Right cardiac atrium (tissue), 5 donors: ENCODE data around the gene ARHGAP24. TPM values are rescaled to one million over a fixed set of nuclear protein-coding genes. Genes with fewer than 3 reads are reported as not detected.
"Not testable (repeated sequence)": the region's sequence is repeated elsewhere in the genome, so short reads cannot be mapped to it uniquely, and the experiment has no call there.

Source experiments
- ATAC-seq, 2 donors: fragments of 200-7000 bp; cut with Tn5 transposase; one replicate each; pipeline versions ENCODE4 v1.8.0 to v1.9.1; 2020; ENCODE audit warnings: moderate library complexity in 2 of 2, mild to moderate bottlenecking in 1 of 2
- DNase-seq, 3 donors: peaks; one replicate each; pipeline ENCODE4 v3.0.0-alpha.2; 2020
- H3K27ac ChIP-seq: one replicate; pipeline ENCODE4 v1.5.1; 2013; ENCODE audit warnings: mild to moderate bottlenecking, low read length, control low read depth, moderate library complexity
- H3K27me3 ChIP-seq: one replicate; pipeline ENCODE4 v1.6.1; 2013; ENCODE audit not compliant: control insufficient read depth, insufficient read depth
- H3K4me1 ChIP-seq: one replicate; pipeline ENCODE4 v1.6.1; 2013; ENCODE audit warnings: low read length; ENCODE audit not compliant: control insufficient read depth, insufficient read depth
- H3K4me3 ChIP-seq: one replicate; pipeline ENCODE4 v1.5.1; 2013; ENCODE audit warnings: low read length, control low read depth
- H3K9me3 ChIP-seq: one replicate; pipeline ENCODE4 v1.6.1; 2013; ENCODE audit warnings: low read length; ENCODE audit not compliant: control insufficient read depth
- WGBS: extraction: QIAGEN DNeasy Blood & Tissue Kit; methylation state at CpG from one replicate; pipeline ENCODE4 v1.1.7; 2013; 5-methylcytosine and 5-hydroxymethylcytosine counted together
- intact Hi-C, 4 donors: fragments of 100-400 bp; cut with DNase I; formaldehyde crosslinking; loops; one replicate each; pipeline versions ENCODE4 v1.11.0 to v1.14.0; 2022 to 2023
- polyA plus RNA-seq: library from polyadenylated mRNA; stranded (reverse); fragments of 200-250 nt; gene quantifications from one replicate; pipeline ENCODE4 v1.2.3, GENCODE V29; 2013
- total RNA-seq, 4 donors: library from RNA; stranded (reverse); fragmentation: NEBNext Ultra II Directional; extraction: Animal tissue kit (Norgen Biotek cat#: 25700); gene quantifications; one replicate each; pipeline ENCODE4 v1.2.1, GENCODE V29; 2021
- donor health status: healthy with polysubstance abuse.
- donor health status: DM: no; HTN: yes; CAD: no.
- donor health status: DM: no; HTN: no; CAD: no.
- donor health status: DM: no; HTN: yes; CAD: no; lungs with severe emphysema.
- donor health status: DM: yes; HTN: yes; CAD: no.

The ARHGAP24 gene
- total and polyA plus RNA-seq, 5 donors = 16.7 to 49.3 (median 36.7) TPM

DNA sequence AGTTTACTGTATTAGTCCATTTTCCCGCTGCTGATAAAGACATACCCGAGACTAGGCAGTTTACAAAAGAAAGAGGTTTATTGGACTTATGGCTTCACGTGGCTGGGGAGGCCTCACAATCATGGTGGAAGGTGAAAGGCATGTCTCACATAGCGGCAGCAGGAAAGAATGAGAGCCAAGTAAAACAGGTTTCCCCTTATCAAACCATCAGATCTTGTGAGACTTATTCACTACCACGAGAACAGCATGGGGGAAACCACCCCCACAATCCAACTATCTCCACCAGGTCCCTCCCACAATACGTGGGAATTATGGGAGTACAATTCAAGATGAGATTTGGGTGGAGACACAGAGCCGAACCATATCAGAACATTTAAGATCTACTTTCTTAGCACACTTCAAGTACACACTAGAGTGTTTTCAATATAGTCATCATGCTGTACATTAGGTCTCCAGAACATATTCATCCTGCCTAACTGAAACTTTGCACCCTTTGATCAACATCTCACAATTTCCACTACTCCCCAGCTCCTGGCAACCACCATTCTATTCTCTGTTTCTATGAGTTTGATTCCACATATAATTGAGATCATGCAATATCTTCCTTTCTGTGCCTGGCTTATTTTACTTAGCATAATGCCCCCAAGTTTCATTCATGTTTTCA lies 341.0 kb downstream of the ARHGAP24 start:
- Histone ChIP-seq H3K9me3 (no peaks in the 10 kb centered on the region), H3K4me3 (no peak overlapping the region), H3K27ac (no peak overlapping the region), H3K4me1 (peaks cover 2% of the 10 kb centered on the region), H3K27me3 (no peaks in the 10 kb centered on the region)
- ATAC-seq (no peak), DNase-seq (no peak)
- WGBS = 87% methylated on average over 7 of the region's 7 CpGs
- intact Hi-C loops = no loop called here

DNA sequence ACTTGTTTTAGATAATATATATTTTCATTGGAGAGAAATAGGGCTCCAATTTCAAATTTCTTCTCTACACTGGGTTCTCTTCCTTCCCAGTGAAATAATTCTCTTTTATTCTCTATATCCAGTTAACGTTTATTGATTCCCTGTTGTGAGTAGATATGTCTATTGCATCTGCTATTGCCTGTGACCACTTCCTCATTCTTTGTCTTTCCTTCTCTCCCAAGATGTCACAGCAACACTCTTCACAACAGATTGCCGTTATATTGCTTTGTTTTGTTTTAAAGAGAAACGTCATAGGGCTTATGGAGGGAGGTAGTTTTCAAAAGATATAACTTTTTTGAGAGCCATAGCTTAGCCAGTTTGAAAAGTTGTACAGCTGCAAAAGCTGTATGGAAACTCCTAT lies 343.8 kb downstream of the ARHGAP24 start:
- H3K27ac ChIP-seq = no peak overlapping the region
- WGBS = 65% methylated on average over 3 of the region's 3 CpGs
- no peak for ATAC-seq

DNA sequence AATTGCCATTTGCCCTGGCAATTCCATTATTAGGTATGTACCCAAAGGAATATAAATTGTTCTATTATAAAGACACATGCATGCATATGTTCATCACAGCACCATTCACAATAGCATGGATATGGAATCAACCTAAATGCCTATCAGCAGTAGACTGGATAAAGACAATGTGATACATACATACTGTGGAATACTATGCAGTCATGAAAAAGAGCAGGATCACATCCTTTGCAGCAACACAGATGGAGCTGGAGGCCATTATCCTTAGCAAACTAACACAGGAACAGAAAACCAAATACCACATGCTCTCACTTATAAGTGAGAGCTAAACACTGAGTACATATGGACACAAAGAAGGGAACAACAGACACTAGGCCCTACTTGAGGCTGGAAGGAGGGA lies 345.2 kb downstream of the ARHGAP24 start:
- H3K27me3 ChIP-seq, ATAC-seq, H3K27ac ChIP-seq, intact Hi-C loops, H3K4me3 ChIP-seq, H3K4me1 ChIP-seq, DNase-seq, H3K9me3 ChIP-seq: not testable (repeated sequence)

More for the DNA sequence above, 343.8 kb downstream of the ARHGAP24 start:
- peaks cover 3% of the 10 kb centered on the region for H3K4me1 ChIP-seq
- intact Hi-C loops = no loop called here
- no peak overlapping the region for H3K4me3 ChIP-seq
- no peaks in the 10 kb centered on the region for H3K27me3 ChIP-seq
- no peak for DNase-seq
- H3K9me3 ChIP-seq = no peaks in the 10 kb centered on the region

DNA sequence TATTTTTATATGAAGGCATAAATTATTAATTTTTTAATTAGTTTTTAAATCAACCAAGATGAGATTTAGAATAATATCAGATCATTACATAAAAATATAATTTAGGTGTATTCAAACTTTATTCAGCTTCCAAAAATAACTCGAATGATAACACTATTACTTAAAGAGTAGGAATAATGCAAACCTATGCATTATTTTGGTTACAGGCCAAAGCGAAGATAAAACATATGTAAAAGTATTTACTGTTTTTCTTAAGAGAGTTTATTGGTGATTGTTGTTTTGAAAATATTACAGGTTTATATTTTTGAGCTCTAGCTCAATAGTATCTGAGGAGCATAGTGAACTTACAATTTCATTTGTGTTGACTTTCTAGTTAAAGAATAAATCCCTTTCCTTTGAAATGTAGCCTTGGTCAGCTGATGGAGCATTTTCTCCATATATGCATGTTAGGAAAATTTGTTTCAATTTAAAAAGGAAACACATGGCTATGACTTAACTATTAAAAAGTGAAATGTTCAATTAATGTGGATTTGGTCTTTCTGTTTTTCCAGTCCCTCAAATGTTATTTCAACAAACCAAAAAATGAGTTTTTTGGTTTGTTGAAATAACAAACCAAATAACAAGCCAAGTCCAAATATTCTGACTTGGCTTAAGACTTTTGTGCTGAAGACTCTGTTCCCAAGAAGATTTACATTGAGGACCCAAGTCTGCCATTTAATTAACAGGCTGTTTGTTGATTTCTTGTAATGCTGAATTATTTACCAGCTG lies 346.9 kb downstream of the ARHGAP24 start:
- Histone ChIP-seq H3K27ac (no peak overlapping the region), H3K4me1 (peaks cover 6% of the 10 kb centered on the region), H3K9me3 (no peaks in the 10 kb centered on the region), H3K4me3 (no peak overlapping the region), H3K27me3 (no peaks in the 10 kb centered on the region)
- WGBS = 95% methylated on average over 2 of the region's 2 CpGs
- intact Hi-C loops = no loop called here
- ATAC-seq (no peak), DNase-seq (no peak)

DNA sequence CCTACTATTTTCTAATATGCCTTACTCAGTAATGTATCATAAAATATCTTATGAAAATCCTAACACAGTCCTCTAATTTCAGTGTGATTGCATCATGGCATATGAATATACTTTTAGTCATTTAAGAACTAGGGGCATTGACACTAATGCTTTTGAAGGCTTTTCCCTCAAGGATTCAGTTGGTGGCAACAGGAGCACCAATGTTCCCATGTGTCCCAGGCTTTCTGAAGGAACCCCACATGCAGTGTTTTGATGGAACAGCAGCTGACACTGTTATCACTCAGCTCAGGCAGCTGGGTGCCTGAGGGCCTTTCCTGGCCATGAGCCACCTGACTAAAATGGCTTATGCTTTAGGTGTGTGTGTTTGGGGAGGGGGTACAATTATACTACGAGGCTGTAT lies 348.3 kb downstream of the ARHGAP24 start:
- DNase-seq (peak; percentile 18 to 49 (median 49)), ATAC-seq (peak; percentile 45 to 56)
- Histone ChIP-seq H3K4me3 (no peak overlapping the region), H3K4me1 (peaks cover 6% of the 10 kb centered on the region), H3K9me3 (no peaks in the 10 kb centered on the region), H3K27ac (no peak overlapping the region), H3K27me3 (no peaks in the 10 kb centered on the region)
- WGBS = 32% methylated on average over 1 of the region's 1 CpG
- intact Hi-C loops = no loop called here

DNA sequence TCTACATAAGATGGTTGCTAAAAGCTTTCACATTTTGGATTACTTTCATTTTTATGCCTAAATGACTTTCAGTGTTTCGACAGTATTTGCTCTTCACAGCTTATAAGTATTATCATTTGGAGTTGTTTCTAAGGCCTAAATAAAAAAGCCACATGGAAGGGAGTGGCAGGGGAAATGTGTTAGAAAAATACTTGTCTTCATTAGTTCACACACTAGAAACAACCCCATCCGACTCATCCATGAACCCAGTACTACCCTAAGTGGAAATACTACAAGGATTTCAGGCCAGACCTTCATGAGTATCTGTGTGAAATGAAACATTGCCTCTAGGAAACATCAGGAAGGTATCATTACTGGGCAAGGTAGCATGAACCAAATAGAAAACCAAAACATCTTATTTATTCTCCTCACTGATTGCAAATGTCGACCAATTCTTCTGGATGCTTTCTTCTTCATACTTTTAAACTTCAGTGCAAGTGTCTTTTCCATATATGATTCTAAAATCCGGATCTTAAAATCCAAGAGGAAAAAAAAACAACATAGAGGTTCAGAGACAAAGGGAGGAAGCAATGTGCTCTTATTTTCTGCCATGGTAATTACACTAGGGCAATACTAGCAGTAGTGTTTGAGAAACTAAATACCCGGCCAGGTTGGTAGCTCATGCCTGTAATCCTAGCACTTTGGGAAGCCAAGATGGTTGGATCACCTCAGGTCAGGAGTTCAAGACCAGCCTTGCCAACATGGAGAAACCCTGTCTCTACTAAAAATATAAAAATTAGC lies 349.4 kb downstream of the ARHGAP24 start:
- ATAC-seq (no peak), DNase-seq (no peak)
- Histone ChIP-seq H3K27me3 (no peaks in the 10 kb centered on the region), H3K4me3 (no peak overlapping the region), H3K4me1 (peaks cover 6% of the 10 kb centered on the region), H3K9me3 (no peaks in the 10 kb centered on the region), H3K27ac (no peak overlapping the region)
- 64% methylated on average over 5 of the region's 5 CpGs for WGBS
- intact Hi-C loops = no loop called here

DNA sequence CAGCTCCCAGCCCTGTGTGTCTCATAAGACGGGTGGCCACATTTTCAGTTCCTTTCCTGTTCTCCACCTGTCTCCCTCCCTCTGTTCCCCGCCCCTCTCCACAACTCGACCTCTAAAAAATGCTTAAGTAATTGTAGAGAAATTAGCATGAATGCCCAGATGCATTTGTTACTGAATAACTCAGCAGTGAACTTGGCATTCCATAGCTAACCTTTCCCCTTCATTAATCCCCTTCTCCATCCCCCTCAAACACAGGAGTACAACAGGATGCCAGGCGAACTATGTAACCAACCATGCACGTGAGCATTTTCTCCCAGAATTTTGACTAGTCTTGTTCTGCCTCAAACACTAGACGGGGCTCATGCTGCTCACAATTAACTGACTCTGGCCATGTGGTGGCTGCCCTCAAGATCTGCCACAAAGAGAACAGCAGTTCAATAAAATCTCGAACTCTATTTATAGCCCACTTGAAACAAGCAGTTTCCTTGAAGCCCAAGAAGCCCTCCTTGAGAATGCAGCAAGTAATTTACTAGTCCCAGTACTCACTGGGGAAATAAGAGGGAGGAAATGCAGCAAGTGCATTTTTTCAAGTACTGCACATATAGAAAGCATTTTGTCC lies 351.2 kb downstream of the ARHGAP24 start:
- H3K9me3 ChIP-seq = no peaks in the 10 kb centered on the region
- no peak overlapping the region for H3K27ac ChIP-seq
- no peak overlapping the region for H3K4me3 ChIP-seq
- DNase-seq = peak in 2 of 3 donors; percentile 34 to 46
- peak; percentile 47 to 53 for ATAC-seq
- intact Hi-C loops = no loop called here
- H3K27me3 ChIP-seq = no peaks in the 10 kb centered on the region
- 36% methylated on average over 7 of the region's 7 CpGs for WGBS
- peaks cover 6% of the 10 kb centered on the region for H3K4me1 ChIP-seq

DNA sequence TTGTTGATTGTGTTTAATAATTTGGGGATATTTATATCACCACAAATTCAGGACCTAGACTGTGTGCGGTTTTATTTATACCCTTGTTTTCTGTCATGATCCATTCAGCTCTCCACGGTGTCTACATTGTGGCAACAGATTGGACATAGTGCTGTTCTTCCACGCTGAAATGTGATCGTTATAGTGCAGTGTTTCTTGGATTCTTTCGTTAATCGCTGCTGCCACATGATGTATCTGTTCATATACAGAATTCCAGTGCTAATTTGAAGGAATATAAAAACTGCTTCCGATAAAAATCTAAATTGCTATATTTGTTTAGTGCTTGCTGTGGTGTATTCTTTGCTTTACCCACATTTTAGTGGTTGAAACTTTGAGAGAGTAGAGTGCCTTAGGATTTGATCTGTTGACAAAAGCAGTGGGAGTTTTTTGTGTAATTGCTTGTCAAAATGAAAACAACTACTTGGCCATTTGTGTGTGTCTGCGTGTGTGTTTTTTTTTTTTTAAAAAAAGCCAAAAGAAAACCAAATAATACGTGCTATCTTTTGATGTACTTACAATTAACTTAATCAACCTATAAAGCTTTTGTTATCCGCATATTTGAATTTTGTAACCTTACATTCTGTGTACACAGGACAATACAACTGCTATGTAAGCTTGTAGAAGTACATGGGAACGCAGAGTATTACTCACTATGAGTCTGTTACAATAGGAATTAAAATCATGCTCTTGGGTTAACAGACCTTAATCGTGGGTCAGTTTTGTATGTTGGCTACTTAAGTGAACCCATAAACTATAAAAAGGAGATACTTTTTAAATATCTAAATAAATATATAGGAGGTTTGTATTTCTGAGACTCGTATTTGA lies 353.3 kb downstream of the ARHGAP24 start:
- peak overlapping the region; percentile 41 for H3K4me3 ChIP-seq
- no peak for DNase-seq
- 42% methylated on average over 13 of the region's 13 CpGs for WGBS
- intact Hi-C loops = no loop called here
- H3K27me3 ChIP-seq = no peaks in the 10 kb centered on the region
- peak; percentile 55 to 60 for ATAC-seq
- H3K27ac ChIP-seq = peak overlapping the region; percentile 91
- H3K9me3 ChIP-seq = no peaks in the 10 kb centered on the region
- peaks cover 8% of the 10 kb centered on the region for H3K4me1 ChIP-seq

DNA sequence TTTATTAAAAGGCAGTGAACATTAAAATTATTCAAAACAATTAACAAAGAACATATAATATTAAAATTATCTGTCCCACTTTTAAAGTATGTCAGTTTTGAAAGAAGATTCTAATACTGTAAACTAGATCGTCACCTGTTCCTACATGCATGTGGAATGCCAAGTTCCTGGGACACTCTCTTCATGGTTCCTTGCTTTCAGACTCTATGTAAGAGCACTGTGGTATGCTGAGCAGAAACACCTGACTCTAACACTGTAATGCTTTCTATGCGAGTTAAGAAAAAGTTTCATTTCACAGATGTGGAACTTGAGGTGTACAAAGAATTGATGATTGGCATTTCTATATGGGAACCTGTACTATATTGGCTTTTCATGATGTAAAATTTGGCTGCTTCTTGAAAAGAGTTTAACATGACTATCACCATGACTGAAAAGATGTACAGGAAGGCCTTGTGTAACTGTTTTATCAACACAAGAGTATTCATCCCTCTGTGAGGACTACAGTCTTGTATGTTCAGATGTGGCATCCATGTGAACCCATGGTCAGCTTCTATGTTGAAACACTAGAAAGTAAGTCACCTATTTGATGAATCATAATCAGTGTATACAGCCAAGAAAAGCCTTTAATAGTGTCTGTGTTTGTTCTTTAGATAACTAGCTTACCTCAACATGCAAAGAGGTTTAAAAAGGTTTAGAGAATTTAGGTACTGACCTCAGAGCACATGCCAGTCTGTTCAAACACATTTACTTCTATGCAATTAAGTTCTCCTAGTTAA lies 354.5 kb downstream of the ARHGAP24 start:
- Histone ChIP-seq H3K27ac (no peak overlapping the region), H3K4me3 (no peak overlapping the region), H3K27me3 (no peaks in the 10 kb centered on the region), H3K4me1 (peaks cover 6% of the 10 kb centered on the region), H3K9me3 (no peaks in the 10 kb centered on the region)
- DNase-seq = no peak
- WGBS = 67% methylated on average over 2 of the region's 2 CpGs
- ATAC-seq = no peak
- intact Hi-C loops = no loop called here

DNA sequence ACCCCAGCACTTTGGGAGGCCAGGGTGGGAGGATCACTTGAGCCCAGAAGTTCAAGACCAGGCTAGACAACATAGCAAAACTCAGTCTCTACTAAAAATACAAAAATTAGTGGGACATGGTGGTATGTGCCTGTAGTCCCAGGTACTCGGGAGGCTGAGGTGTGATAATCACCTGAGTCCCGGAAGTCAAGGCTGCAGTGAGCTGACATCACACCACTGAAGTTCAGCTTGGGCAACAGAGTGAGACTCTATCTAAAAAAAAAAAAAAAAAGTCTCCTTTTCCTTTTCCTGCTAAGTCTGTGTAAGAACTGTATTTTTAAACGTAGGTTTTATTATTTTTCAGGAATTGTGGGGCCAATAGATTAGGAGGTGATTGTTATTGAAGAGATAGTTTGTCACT lies 356.7 kb downstream of the ARHGAP24 start:
- peaks cover 2% of the 10 kb centered on the region for H3K4me1 ChIP-seq

More for the DNA sequence above, 356.7 kb downstream of the ARHGAP24 start:
- Histone ChIP-seq H3K27ac (no peak overlapping the region), H3K27me3 (no peaks in the 10 kb centered on the region), H3K4me3 (no peak overlapping the region), H3K9me3 (no peaks in the 10 kb centered on the region)
- WGBS = 80% methylated on average over 3 of the region's 3 CpGs
- intact Hi-C loops = no loop called here
- no peak for DNase-seq
- no peak for ATAC-seq
